ENCODE measurements around the gene THOP1. TPM values are rescaled to one million over a fixed set of nuclear protein-coding genes. Genes with fewer than 3 reads are reported as not detected.

Gene THOP1
- polyA plus RNA-seq, 3 donors, result 13.4 to 17.6 (median 14.6) TPM

- no peak overlapping the region for H3K27ac ChIP-seq (ENCODE audit: low read depth in 1 of 2, low read length in 2 of 2)
- no peaks in the 10 kb centered on the region for H3K27me3 ChIP-seq (ENCODE audit: control insufficient read depth in 2 of 2, insufficient read depth in 2 of 2, low read length in 2 of 2)
Observed at GRCh38 chr19:2808129-2808941, 23.0 kb downstream of the THOP1 start.

More at GRCh38 chr19:2808129-2808941, 23.0 kb downstream of the THOP1 start:
- intact Hi-C loops (cut with micrococcal nuclease), result no loop called here
- no peak for DNase-seq
- no peaks in the 10 kb centered on the region for H4K20me1 ChIP-seq (ENCODE audit: insufficient read depth, low read length)
- H3K9me3 ChIP-seq (replicated peaks in 1 of 2; ENCODE audit: control insufficient read depth in 1 of 2, insufficient read depth in 1 of 2, low read length in 2 of 2), result no peaks in the 10 kb centered on the region
- WGBS (ENCODE audit: insufficient coverage), result 95% methylated on average over 36 of the region's 41 CpGs
- no peak for TF ChIP-seq CTCF (IDR thresholded peaks at IDR 0.05)
- no peak overlapping the region for H3K4me3 ChIP-seq (replicated peaks in 1 of 3; ENCODE audit: low read depth in 2 of 3, low read length in 3 of 3)
- Mint-ChIP-seq H3K27me3 (ENCODE audit: low read depth in 3 of 3) (peaks cover 0 to 2% (median 0%) of the 10 kb centered on the region in 3 donors), H3K4me3 (no peak overlapping the region), H3K36me3 (peaks cover 31 to 60% of the 10 kb centered on the region in 2 donors), H3K27ac (no peak overlapping the region), H3K9me3 (peaks cover 0 to 2% (median 0%) of the 10 kb centered on the region in 7 donors), H3K4me1 (no peaks in the 10 kb centered on the region)
- H3K9ac ChIP-seq (ENCODE audit: insufficient read depth, low read length, poor library complexity, severe bottlenecking), result no peak overlapping the region
- H3K36me3 ChIP-seq (replicated peaks in 1 of 2; ENCODE audit: control insufficient read depth in 1 of 2, insufficient read depth in 2 of 2, low read length in 2 of 2), result peaks cover 36 to 40% of the 10 kb centered on the region in 2 donors
- no peak overlapping the region for H3K4me2 ChIP-seq (replicated peaks; ENCODE audit: extremely low read depth, low read length, poor library complexity, severe bottlenecking)
- H3K4me1 ChIP-seq (ENCODE audit: control insufficient read depth in 1 of 2, insufficient read depth in 2 of 2, low read length in 2 of 2), result no peaks in the 10 kb centered on the region
- no peak overlapping the region for H2AFZ ChIP-seq (ENCODE audit: insufficient read depth, low read depth, low read length, poor library complexity, severe bottlenecking)
- no peaks in the 10 kb centered on the region for H3K79me2 ChIP-seq (ENCODE audit: insufficient read depth, low read length)
